Measurements from ENCODE around the gene CLEC4A.
"Not testable (repeated sequence)": the region's sequence is repeated elsewhere in the genome, so short reads cannot be mapped to it uniquely, and the experiment has no call there.

CLEC4A gene

GRCh38 chr12:8123124-8123912 is at the start of gene CLEC4A:
Gene CLEC4A (plus strand): TSS chr12:8123617. CDS start chr12:8123879, 262 bp downstream.
- peak; percentile 66 for DNase-seq

DNA sequence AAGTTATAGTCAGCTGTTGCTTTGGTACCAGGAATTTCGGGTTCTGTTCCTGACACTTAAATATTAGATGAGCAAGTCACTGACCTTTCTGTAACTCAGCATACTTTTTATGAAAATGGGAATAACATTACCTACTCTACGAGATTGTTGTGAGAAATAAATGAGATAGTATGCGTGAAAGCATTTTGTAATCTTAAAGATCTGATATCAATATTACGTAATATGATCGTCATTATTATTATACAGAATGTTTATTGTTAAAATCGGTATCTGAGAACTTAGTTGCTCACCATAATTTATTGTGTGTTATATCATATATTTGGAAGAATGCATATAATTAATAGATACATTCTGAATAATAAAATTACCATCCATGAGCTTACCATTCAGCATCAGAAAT is 47.5 kb upstream of the CLEC4A start:
- no peak for DNase-seq

GRCh38 chr12:8076366-8076765 is 47.1 kb upstream of the CLEC4A start:
- peak; percentile 73 for DNase-seq

DNA sequence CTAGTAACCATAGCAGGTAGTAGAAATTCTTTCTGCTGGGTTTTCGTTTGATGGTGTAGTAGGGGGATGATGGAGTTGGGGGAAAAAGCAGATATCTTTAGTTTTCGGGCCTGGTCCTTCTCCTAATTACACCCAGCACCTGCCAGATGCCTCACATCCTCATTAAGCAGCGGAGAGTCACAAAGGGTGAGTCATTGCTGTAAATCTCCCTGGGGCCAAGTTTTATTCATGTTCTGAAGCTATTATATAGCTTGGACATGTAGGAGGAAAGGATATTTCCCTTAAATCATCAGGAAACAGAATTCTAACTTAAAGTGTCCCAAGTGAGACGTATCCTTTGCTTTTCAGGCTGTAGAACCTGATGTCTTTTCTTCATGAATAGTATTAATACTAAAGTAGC is 46.2 kb upstream of the CLEC4A start:
- DNase-seq, result peak; percentile 57

DNA sequence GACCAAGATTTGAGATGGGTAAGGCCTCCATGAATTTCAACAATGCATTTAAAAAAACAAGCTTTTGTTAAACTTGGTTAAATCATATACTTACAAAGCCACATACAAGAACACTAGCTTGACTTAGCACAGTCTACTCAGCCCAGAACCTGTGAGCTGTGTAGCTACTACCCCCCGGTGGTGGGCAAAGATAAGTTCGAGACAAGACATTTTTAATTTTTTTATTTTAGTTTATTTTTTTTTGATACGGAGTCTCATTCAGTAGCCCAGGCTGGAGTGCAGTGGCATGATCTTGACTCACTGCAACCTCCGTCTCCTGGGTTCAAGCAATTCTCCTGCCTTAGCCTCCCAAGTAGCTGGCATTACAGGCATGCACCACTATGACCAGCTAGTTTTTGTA is 45.0 kb upstream of the CLEC4A start:
- DNase-seq, result peak; percentile 71

DNA sequence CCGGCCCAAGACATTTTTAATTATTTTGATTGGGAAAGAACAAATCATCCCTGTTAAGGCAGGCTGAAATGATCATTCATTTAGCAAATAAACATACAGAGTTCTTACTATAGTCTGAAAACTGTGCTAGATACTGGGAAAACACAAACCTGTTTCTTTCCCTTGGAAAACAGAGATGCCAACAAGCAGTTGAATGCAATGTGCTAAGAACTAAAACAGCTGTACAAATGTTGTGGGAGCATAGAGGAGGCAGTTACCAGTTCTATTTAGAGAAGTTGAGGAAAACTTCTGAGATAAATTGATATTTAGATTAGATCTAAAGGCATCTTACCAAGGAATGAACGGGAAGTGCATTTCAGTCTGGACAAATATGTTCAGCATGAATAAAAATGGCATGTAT is 44.5 kb upstream of the CLEC4A start:
- no peak for DNase-seq

GRCh38 chr12:8080120-8080519 is 43.3 kb upstream of the CLEC4A start:
- peak; percentile 82 for DNase-seq

- peak; percentile 49 for DNase-seq
Measured at GRCh38 chr12:8081251-8081920, 42.0 kb upstream of the CLEC4A start.

- no peak for DNase-seq
Measured at GRCh38 chr12:8082808-8083100, 40.7 kb upstream of the CLEC4A start.

DNA sequence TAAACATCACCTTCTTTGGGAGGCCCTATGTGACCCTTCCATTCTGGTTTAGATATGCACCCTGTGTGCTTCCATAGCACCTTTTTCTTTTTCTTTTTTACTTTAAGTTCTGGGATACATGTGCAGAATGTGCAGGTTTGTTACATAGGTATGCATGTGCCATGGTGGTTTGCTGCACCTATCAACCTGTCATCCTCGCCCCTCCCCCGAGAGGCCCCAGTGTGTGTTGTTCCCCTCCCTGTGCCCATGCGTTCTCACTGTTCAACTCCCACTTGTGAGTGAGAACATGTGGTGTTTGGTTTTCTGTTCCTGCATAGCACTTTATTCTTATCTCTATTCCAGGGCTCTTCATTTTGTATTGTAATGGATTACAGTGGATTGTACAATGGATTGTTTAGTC is 39.1 kb upstream of the CLEC4A start:
- not testable (repeated sequence) for DNase-seq

DNA sequence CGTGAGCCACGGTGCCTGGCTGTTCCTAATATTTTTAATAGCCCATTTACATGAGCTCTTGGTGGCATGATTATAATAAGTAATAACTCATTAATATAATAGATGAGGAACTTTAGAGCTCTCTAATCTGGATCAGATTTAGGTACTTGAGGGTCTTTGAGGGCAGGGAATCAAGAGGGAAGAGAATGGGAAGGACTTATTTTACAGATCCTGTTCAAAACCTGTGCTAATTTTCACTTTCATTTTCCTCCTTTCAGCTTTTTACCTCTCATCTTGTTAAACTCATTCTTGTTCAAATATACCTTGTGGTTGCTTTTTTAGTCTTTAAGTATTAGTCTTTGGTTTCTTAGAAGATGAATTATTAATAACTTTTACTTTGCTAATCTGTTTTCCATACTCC is 35.8 kb upstream of the CLEC4A start:
- peak; percentile 12 for DNase-seq

DNA sequence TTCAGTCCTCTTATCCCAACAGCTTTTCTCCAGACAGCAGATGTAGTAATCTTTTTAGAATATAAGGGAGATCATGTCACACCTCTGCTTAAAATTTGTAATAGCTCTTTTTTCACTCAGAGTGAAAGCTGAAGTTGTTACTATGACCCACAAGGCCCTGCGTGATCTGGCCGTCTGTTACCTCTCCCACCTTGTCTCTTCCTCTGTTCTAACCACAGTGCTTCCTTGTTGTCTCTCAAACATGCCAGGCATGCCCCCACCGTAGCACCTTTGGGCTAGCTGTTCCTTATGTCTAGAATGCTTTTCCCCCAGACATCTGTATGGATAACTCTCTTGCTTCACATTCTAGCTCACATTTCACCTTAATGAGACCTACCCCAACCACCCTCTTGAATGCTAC is 34.8 kb upstream of the CLEC4A start:
- peak; percentile 37 for DNase-seq

- DNase-seq, result not testable (repeated sequence)
Measured at GRCh38 chr12:8089277-8089676, 34.1 kb upstream of the CLEC4A start.

DNA sequence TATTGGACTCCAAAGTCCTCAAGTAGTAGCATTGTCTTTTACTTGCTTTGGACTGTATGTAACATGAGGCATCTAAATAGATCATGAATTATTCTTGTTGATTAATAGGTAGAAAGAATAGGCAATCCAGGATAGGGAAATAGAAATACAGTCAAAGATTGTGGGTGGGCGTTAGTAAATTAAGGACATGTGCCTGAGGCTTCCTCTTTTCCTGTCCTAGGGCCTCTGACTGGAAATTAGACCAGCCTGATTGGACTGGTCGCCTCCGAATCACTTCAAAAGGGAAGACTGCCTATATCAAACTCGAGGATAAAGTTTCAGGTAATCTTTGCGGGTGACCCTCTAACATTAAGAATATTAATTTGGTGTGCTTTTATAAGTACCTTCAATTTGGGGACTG is 33.7 kb upstream of the CLEC4A start:
- peak; percentile 70 for DNase-seq

DNA sequence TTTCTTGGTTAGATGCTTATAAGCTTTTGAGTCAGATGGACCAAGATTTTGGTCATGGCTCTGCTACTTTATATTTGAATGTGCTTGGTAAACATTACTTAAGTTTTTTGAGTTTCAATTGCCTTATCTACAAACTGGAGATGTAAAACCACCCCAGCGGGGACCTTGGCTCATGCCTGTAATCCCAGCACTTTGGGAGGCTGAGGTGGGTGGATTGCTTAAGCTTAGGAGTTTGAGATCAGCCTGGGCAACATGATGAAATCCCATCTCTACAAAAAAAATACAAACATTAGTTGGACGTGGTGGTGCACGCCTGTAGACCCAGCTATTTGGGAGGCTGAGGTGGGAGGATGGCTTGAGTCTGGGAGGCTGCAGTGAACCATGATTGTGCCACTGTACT is 30.1 kb upstream of the CLEC4A start:
- DNase-seq, result peak; percentile 22

DNA sequence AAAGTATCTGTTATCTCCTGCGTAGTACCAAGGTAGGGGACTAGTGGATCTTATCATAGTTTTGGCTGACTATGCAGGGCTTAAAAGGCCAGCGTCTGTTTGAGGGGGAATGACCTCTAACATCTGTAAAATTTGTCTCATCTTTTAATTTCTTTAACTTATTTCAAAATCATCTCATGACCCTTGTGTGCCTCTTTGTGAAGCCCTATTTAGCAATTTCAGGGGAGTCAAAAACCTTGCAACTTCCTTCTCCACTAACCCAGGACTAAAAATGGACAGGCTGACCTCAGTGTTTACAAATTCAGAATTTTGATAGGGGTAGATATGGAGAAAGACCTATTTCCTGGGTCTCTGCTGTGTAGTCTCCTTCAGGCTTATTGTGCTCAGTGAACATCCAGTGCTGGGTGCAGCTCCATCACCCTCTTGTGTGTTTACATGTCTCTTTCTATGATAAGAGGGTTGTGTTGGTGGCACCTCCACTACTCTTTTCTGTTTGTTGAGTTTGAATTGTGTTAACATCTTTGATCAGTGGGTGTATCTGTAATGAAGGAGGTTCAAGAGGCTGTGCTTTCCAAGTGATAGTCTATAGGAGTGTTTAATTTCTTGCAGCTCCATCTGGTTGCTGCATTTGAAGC is 27.0 kb upstream of the CLEC4A start:
- peak; percentile 66 for DNase-seq

DNA sequence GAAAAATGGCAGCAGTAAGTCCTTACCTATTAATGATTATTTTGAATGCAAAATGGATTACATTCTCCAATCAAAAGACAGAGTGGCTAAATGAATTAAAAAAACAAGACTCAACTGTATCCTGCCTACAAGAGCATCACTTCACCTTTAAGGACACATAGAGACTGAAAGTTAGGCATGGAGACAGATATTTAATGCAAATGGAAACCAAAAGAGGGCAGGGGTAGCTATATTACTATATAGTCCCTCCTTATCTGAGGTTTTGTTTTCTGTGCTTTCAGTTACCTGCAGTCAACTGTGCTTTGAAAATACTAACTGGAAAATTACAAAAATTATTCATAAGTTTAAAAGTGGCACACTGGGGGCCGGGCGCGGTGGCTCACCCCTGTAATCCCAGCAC is 24.2 kb upstream of the CLEC4A start:
- no peak for DNase-seq

GRCh38 chr12:8108808-8109398 is 14.5 kb upstream of the CLEC4A start:
- peak; percentile 76 for DNase-seq

DNA sequence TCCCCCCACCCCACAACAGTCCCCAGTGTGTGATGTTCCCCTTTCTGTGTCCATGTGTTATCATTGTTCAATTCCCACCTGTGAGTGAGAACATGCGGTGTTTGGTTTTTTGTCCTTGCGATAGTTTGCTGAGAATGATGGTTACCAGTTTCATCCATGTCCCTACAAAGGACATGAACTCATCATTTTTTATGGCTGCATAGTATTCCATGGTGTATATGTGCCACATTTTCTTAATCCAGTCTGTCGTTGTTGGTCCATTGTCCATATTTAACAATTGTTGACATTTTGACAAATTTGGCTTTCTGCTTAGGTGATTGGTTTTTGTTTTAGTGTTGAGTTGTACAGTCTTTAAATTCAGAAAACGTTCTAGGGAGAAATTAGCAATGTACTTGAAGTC is 10.3 kb upstream of the CLEC4A start:
- not testable (repeated sequence) for DNase-seq

- DNase-seq, result no peak
Measured at GRCh38 chr12:8120072-8120713, 3.2 kb upstream of the CLEC4A start.

DNA sequence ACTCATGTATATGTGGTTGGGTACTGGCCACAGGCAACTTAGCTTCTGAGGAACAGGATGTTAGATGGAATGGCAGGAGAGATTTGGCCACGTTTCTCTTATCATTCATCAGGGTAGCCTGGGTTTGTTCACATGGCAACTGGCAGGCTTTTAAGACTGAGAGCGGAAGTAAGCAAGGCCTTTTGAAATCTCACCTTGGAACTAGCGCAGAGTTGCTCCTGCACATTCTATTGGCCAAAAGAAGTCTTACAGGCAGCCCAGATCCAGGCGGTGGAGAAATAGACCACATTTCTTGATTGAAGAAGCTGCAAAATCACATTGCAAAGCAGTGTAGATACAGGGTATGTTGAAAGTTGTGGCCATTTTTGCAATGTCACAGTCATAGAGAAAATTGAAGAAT is 3.7 kb downstream of the CLEC4A start:
- DNase-seq, result peak; percentile 19

DNA sequence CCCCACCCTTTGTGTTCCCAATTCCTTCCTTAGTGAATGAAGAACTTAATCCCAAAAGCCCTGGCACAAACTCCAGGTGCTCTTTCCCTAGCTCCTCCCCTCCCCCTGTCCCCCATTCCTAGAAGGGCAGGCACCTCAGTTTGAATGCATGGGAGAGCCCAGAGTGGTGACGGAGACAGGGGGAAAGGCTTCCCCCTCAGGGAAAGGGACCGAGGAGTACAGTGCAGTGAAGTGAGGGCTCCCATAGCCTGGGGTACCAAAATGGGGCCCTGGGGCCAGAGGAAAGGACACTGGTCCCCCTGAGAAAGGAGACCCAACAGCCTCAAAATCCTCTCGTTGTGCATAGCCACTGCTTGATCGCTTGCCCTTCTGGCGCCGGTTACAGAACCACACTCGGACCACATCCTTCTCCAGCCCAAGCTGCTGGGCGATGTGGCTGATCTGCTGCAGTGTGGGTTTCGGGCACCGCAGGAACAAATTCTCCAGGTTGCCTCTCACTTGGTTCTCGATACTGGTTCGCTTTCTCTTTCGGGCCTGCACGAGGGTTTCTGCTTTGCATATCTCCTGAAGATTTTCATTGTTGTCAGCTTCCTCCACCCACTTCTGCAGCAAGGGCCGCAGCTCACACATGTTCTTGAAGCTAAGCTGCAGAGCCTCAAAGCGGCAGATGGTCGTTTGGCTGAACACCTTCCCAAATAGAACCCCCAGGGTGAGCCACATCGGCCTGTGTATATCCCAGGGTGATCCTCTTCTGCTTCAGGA is 10.4 kb downstream of the CLEC4A start:
- not testable (repeated sequence) for DNase-seq

Measured in inflammatory macrophage treated with lipopolysaccharide for 4 hours (primary cell).